ENCODE data around the gene TFR2. TPM values are rescaled to one million over a fixed set of nuclear protein-coding genes. Genes with fewer than 3 reads are reported as not detected.

TFR2 gene
- total RNA-seq, 1 experiment from 2014 or later: 11.8 TPM

- H3K9ac ChIP-seq (ENCODE audit: low read length): no peak overlapping the region
- H3K4me2 ChIP-seq (ENCODE audit: low read length): no peak overlapping the region
- peaks cover 11% of the 10 kb centered on the region; the same call in 1 of the 2 replicates for H3K79me2 ChIP-seq (ENCODE audit: insufficient read depth, low read length)
- no peak overlapping the region for H2AFZ ChIP-seq (ENCODE audit: low read depth, low read length, poor library complexity, severe bottlenecking)
- RAD21 ChIA-PET (ENCODE audit: low non-redundant PET in 1 of 2, low total read pairs in 2 of 2, uncharacterized antibody in 2 of 2, unreplicated experiment in 2 of 2): no interaction called here
- H3K4me1 ChIP-seq (ENCODE audit: control insufficient read depth in 1 of 2, insufficient read depth in 2 of 2, low read length in 2 of 2): peaks cover 2 to 18% of the 10 kb centered on the region in 2 experiments; a peak in 2 of 4 replicates
- no peaks in the 10 kb centered on the region for H3K9me2 ChIP-seq (ENCODE audit: insufficient read depth)
- no peak overlapping the region for H3K4me3 ChIP-seq (replicated peaks in 1 of 2; ENCODE audit: low read depth in 1 of 2, low read length in 2 of 2)
- POLR2A ChIA-PET: no interaction called here
- peaks cover 8 to 9% of the 10 kb centered on the region in 2 experiments; a peak in 3 of 4 replicates for H3K36me3 ChIP-seq (ENCODE audit: control insufficient read depth in 1 of 2, insufficient read depth in 2 of 2, low read length in 2 of 2)
- no peak for TF ChIP-seq POLR2A (IDR thresholded peaks at IDR 0.05; ENCODE audit: borderline replicate concordance, extremely low read depth, insufficient read depth, insufficient read length)
- TF ChIP-seq POLR2AphosphoS5 (IDR thresholded peaks at IDR 0.05; ENCODE audit: low read depth, low read length): no peak
- no peak for TF ChIP-seq RAD21 (IDR thresholded peaks at IDR 0.05; ENCODE audit: low read depth)
- no peak for TF ChIP-seq FOSL1 (IDR thresholded peaks at IDR 0.05; ENCODE audit: low read depth)
- H3K27me3 ChIP-seq (ENCODE audit: insufficient read depth, low read length): no peaks in the 10 kb centered on the region
- BruUV-seq (replicated peaks): no TSS peak
- no peak overlapping the region for H3K27ac ChIP-seq (ENCODE audit: low read depth, low read length)
- DNase-seq (ENCODE audit: low read depth, low spot score) (no peak), ATAC-seq (no peak)
- H4K20me1 ChIP-seq (ENCODE audit: insufficient read depth): no peaks in the 10 kb centered on the region
- CTCF ChIA-PET: no interaction called here
- intact Hi-C loops (cut with micrococcal nuclease): no loop called here
- H3K9me3 ChIP-seq (ENCODE audit: control insufficient read depth in 1 of 2, insufficient read depth in 1 of 2, low read depth in 1 of 2, low read length in 2 of 2): no peaks in the 10 kb centered on the region
These were observed 60.7 kb downstream of the TFR2 start for GRCh38 chr7:100580466-100581283.

DNA sequence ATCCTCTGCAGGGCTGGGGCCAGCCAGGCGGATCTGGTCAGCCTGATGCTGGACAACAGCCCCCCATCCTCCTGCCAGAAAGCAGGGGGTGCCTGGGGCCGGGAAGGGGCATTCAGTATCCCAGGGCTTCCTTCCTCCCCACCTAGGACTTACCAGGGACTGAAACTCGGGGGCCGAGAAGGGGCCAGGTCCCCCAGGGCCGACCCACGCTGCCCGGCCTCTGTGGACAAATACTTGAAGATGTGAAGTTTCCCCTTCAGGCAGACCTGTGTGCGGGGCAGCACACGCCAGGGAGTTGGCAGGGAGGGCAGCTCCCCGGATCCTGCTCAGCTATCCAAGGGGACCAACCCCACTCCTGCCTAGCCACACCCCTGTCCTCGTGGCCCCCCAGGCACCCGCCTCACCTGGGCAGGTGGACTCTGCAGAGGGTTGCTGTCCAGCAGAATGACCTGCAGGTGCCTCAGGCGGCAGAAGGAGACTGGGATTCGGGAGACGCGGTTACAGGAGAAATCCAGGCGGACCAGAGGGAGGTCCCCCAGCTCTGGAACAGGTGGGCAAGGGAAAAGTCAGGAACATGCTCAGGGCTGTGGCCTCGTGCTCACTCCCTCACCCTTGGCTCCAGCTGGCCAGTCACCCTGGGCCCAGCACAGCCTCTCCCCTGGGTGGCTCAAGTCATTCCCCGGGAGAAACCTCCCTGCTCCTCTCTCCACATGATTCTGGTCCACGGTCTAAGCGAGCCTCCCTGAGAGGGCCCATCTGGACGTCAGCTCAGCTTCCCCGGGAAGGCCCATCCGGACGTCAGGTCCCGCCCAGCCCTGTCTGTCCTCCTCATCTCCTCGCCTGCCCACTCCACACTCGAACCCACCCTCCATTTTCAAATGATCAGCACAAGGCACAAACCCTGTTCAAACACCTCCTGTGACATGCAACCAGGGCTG, 62.8 kb downstream of the TFR2 start:
- Histone ChIP-seq H2AFZ (ENCODE audit: low read depth, low read length, poor library complexity, severe bottlenecking) (no peak overlapping the region), H3K27ac (ENCODE audit: low read depth, low read length) (no peak overlapping the region), H4K20me1 (ENCODE audit: insufficient read depth) (no peaks in the 10 kb centered on the region), H3K4me2 (ENCODE audit: low read length) (no peak overlapping the region), H3K27me3 (ENCODE audit: insufficient read depth, low read length) (no peaks in the 10 kb centered on the region), H3K9me3 (ENCODE audit: control insufficient read depth in 1 of 2, insufficient read depth in 1 of 2, low read depth in 1 of 2, low read length in 2 of 2) (no peaks in the 10 kb centered on the region), H3K9me2 (ENCODE audit: insufficient read depth) (no peaks in the 10 kb centered on the region), H3K36me3 (ENCODE audit: control insufficient read depth in 1 of 2, insufficient read depth in 2 of 2, low read length in 2 of 2) (peaks cover 9 to 10% of the 10 kb centered on the region in 2 experiments; a peak in 3 of 4 replicates), H3K9ac (ENCODE audit: low read length) (no peak overlapping the region), H3K4me3 (replicated peaks in 1 of 2; ENCODE audit: low read depth in 1 of 2, low read length in 2 of 2) (no peak overlapping the region), H3K79me2 (ENCODE audit: insufficient read depth, low read length) (no peaks in the 10 kb centered on the region; the same call in 1 of the 2 replicates), H3K4me1 (ENCODE audit: control insufficient read depth in 1 of 2, insufficient read depth in 2 of 2, low read length in 2 of 2) (no peaks in the 10 kb centered on the region)
- BruUV-seq (replicated peaks): no TSS peak
- ChIA-PET RAD21 (ENCODE audit: low non-redundant PET in 1 of 2, low total read pairs in 2 of 2, uncharacterized antibody in 2 of 2, unreplicated experiment in 2 of 2) (no interaction called here), POLR2A (no interaction called here), CTCF (no interaction called here)
- intact Hi-C loops (cut with micrococcal nuclease): no loop called here
- ATAC-seq (no peak), DNase-seq (ENCODE audit: low read depth, low spot score) (no peak)
- TF ChIP-seq, protein P1, sequence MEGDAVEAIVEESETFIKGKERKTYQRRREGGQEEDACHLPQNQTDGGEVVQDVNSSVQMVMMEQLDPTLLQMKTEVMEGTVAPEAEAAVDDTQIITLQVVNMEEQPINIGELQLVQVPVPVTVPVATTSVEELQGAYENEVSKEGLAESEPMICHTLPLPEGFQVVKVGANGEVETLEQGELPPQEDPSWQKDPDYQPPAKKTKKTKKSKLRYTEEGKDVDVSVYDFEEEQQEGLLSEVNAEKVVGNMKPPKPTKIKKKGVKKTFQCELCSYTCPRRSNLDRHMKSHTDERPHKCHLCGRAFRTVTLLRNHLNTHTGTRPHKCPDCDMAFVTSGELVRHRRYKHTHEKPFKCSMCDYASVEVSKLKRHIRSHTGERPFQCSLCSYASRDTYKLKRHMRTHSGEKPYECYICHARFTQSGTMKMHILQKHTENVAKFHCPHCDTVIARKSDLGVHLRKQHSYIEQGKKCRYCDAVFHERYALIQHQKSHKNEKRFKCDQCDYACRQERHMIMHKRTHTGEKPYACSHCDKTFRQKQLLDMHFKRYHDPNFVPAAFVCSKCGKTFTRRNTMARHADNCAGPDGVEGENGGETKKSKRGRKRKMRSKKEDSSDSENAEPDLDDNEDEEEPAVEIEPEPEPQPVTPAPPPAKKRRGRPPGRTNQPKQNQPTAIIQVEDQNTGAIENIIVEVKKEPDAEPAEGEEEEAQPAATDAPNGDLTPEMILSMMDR (IDR thresholded peaks at IDR 0.05 in 2 of 3, conservative IDR thresholded peaks at IDR 0.05 in 1 of 3; ENCODE audit: borderline replicate concordance in 1 of 3, insufficient read depth in 1 of 3, low read depth in 2 of 3, low read length in 2 of 3): no peak
- TF ChIP-seq CBX3 (IDR thresholded peaks at IDR 0.05; ENCODE audit: low read depth) (no peak), YY1 (IDR thresholded peaks at IDR 0.05; ENCODE audit: extremely low read depth, insufficient replicate concordance, low read depth, low read length) (no peak), SRF (IDR thresholded peaks at IDR 0.05; ENCODE audit: low read depth) (no peak), SP1 (IDR thresholded peaks at IDR 0.05; ENCODE audit: low read depth) (no peak), TCF7L2 (IDR thresholded peaks at IDR 0.05; ENCODE audit: borderline replicate concordance, extremely low read depth, insufficient read depth, insufficient read length) (no peak), RAD21 (IDR thresholded peaks at IDR 0.05; ENCODE audit: low read depth) (no peak)
- TF ChIP-seq, protein P2, sequence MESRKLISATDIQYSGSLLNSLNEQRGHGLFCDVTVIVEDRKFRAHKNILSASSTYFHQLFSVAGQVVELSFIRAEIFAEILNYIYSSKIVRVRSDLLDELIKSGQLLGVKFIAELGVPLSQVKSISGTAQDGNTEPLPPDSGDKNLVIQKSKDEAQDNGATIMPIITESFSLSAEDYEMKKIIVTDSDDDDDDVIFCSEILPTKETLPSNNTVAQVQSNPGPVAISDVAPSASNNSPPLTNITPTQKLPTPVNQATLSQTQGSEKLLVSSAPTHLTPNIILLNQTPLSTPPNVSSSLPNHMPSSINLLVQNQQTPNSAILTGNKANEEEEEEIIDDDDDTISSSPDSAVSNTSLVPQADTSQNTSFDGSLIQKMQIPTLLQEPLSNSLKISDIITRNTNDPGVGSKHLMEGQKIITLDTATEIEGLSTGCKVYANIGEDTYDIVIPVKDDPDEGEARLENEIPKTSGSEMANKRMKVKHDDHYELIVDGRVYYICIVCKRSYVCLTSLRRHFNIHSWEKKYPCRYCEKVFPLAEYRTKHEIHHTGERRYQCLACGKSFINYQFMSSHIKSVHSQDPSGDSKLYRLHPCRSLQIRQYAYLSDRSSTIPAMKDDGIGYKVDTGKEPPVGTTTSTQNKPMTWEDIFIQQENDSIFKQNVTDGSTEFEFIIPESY (IDR thresholded peaks at IDR 0.05; ENCODE audit: extremely low read depth, insufficient replicate concordance, low read length): no peak

All from HCT116 (cell line).